ENCODE results near the gene RAD23A. TPM values are rescaled to one million over a fixed set of nuclear protein-coding genes. Genes with fewer than 3 reads are reported as not detected.
A peak's percentile ranks its signal among the peaks of the same experiment; 100 is the strongest.

Gene RAD23A
- total and polyA plus RNA-seq, 2 of the 4 experiments (the other 2 are of a cell fraction) = 54.3 to 67.8 TPM

- Histone ChIP-seq H4K20me1 (ENCODE audit: insufficient read depth, low read length) (no peaks in the 10 kb centered on the region), H2BK5ac (ENCODE audit: low read depth, low read length, poor library complexity, severe bottlenecking) (no peak overlapping the region)
These were observed 49.2 kb upstream of the RAD23A start for GRCh38 chr19:12896460-12896859.

More at GRCh38 chr19:12896460-12896859, 49.2 kb upstream of the RAD23A start:
- H3K23ac ChIP-seq (ENCODE audit: low read depth, low read length) = no peak overlapping the region
- H2BK20ac ChIP-seq (ENCODE audit: low read depth, low read length) = no peak overlapping the region
- no peak overlapping the region for H3K4me2 ChIP-seq (ENCODE audit: low read depth, low read length)
- no peak overlapping the region for H3K4me3 ChIP-seq (ENCODE audit: insufficient read depth, low read depth, low read length)
- ChIA-PET CTCF (no interaction called here), POLR2A (ENCODE audit: unreplicated experiment) (no interaction called here)
- no TSS peak for BruUV-seq (replicated peaks)
- in situ Hi-C loops (cut with MboI; ENCODE audit: low sequenced_read_pairs) (no loop called here), dilution Hi-C loops (cut with HindIII; ENCODE audit: low sequenced_read_pairs, unreplicated experiment) (no loop called here), intact Hi-C loops (cut with micrococcal nuclease) (no loop called here)
- H4K8ac ChIP-seq (ENCODE audit: low read depth in 2 of 2, low read length in 2 of 2) = no peak overlapping the region
- peaks cover 26% of the 10 kb centered on the region for H3K36me3 ChIP-seq (ENCODE audit: control insufficient read depth, insufficient read depth, low read length)
- no peak for DNase-seq
- no peak overlapping the region for H2BK120ac ChIP-seq (ENCODE audit: low read depth, low read length)
- no peak overlapping the region for H3K18ac ChIP-seq (ENCODE audit: low read depth, low read length)
- no peak overlapping the region for H4K91ac ChIP-seq (ENCODE audit: insufficient read depth, low read depth, low read length)
- no peak overlapping the region for H2AK9ac ChIP-seq (replicated peaks; ENCODE audit: low read depth, low read length, poor library complexity)
- H3K9me3 ChIP-seq (ENCODE audit: control insufficient read depth, insufficient read depth, low read length) = no peaks in the 10 kb centered on the region
- no peaks in the 10 kb centered on the region for H3K9me1 ChIP-seq (ENCODE audit: insufficient read depth, low read length)
- no peak overlapping the region for H3K4ac ChIP-seq (ENCODE audit: low read depth, low read length)
- H3K14ac ChIP-seq (replicated peaks; ENCODE audit: low read depth, low read length) = no peak overlapping the region
- no peak for TF ChIP-seq USF2 (IDR thresholded peaks at IDR 0.05; ENCODE audit: low read depth, low read length)
- no peak for TF ChIP-seq SMC3 (IDR thresholded peaks at IDR 0.05; ENCODE audit: low read depth, low read length)
- TF ChIP-seq RAD21 (IDR thresholded peaks at IDR 0.05; ENCODE audit: low read length) = no peak
- TF ChIP-seq ELK1 (IDR thresholded peaks at IDR 0.05; ENCODE audit: borderline replicate concordance, low read depth, low read length) = no peak
- no peak for TF ChIP-seq NFE2L2 (IDR thresholded peaks at IDR 0.05; ENCODE audit: low read depth, low read length)
- no peak for TF ChIP-seq MAZ (IDR thresholded peaks at IDR 0.05; ENCODE audit: borderline replicate concordance, low read depth, low read length)
- TF ChIP-seq RCOR1 (IDR thresholded peaks at IDR 0.05; ENCODE audit: insufficient replicate concordance, low read length) = no peak
- no peak for TF ChIP-seq FOS (IDR thresholded peaks at IDR 0.05; ENCODE audit: low read depth, low read length)
- TF ChIP-seq MAFK (IDR thresholded peaks at IDR 0.05; ENCODE audit: low read depth, low read length) = no peak
- TF ChIP-seq CTCF (conservative IDR thresholded peaks at IDR 0.05; ENCODE audit: low read depth, low read length) = no peak
- no peak for TF ChIP-seq RFX5 (IDR thresholded peaks at IDR 0.05; ENCODE audit: low read depth, low read length)
- no peak for TF ChIP-seq CHD1 (IDR thresholded peaks at IDR 0.05; ENCODE audit: low read depth, low read length)
- TF ChIP-seq MXI1 (IDR thresholded peaks at IDR 0.05; ENCODE audit: borderline replicate concordance, low read depth, low read length) = no peak
- no peak for TF ChIP-seq CEBPB (IDR thresholded peaks at IDR 0.05; ENCODE audit: low read depth, low read length)
- no peak for TF ChIP-seq BHLHE40 (IDR thresholded peaks at IDR 0.05; ENCODE audit: low read depth, low read length)
- TF ChIP-seq POLR2A (IDR thresholded peaks at IDR 0.05; ENCODE audit: low read depth, low read length) = no peak
- H2AFZ ChIP-seq (replicated peaks; ENCODE audit: low read length, poor library complexity) = peak overlapping the region; percentile 21
- peaks cover 6 to 7% of the 10 kb centered on the region in 2 experiments; a peak in 3 of 4 replicates for H3K79me1 ChIP-seq (ENCODE audit: low read depth in 1 of 2, low read length in 2 of 2)
- peaks cover 5% of the 10 kb centered on the region for H3K4me1 ChIP-seq (ENCODE audit: control insufficient read depth, insufficient read depth, low read length)
- no peaks in the 10 kb centered on the region for H3K27me3 ChIP-seq (ENCODE audit: control insufficient read depth, insufficient read depth, low read length)
- 95% methylated on average over 12 of the region's 17 CpGs; no CpG with 5 or more reads in 1 of the 2 experiments for WGBS, 2 experiments (ENCODE audit: extremely low coverage in 2 of 2, insufficient read length in 1 of 2)
- no peak overlapping the region for H4K5ac ChIP-seq (ENCODE audit: low read depth, low read length)
- H2AK5ac ChIP-seq (ENCODE audit: low read depth, low read length) = no peak overlapping the region
- no peak overlapping the region for H3K9ac ChIP-seq (ENCODE audit: low read depth, low read length)
- no peak overlapping the region for H3K56ac ChIP-seq (ENCODE audit: extremely low read depth, insufficient read depth, low read length)
- H2BK15ac ChIP-seq (ENCODE audit: low read depth, low read length) = no peak overlapping the region
- H3K27ac ChIP-seq (ENCODE audit: insufficient read depth, low read length) = no peak overlapping the region
- ATAC-seq (ENCODE audit: low read depth) = no peak

Data from IMR-90 (cell line).